Measurements from ENCODE around the gene TMEM120B.

TMEM120B gene

DNA sequence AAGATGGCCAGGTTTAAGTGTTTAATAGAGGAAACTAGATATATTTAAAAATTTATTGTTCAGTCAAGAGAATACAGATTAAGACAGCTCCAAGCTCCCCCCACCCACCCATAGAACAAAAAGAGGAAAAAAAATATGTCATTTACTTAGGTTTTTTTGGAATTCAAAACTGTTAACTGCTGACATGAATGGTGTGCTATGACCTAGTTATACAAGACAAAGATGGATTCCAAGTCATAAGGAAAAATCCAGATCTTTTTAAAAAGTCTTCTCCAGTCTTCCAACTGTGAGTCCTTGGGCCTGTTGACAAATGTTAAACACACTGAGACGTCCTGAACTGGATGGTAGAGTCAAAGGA is 89.9 kb downstream of the TMEM120B start:
- H2AFZ ChIP-seq (ENCODE audit: low read length) = no peak overlapping the region
- peak overlapping the region; percentile 67 for H3K4me3 ChIP-seq (ENCODE audit: low read length)
- peaks cover 68% of the 10 kb centered on the region for H3K79me2 ChIP-seq (ENCODE audit: low read length)
- H3K9me3 ChIP-seq (replicated peaks; ENCODE audit: insufficient read depth, low read length) = no peaks in the 10 kb centered on the region
- H3F3A ChIP-seq (ENCODE audit: insufficient read depth, low read length) = peaks cover 21% of the 10 kb centered on the region
- no peaks in the 10 kb centered on the region for H3K27me3 ChIP-seq (replicated peaks; ENCODE audit: insufficient read depth, low read length)
- H3K4me1 ChIP-seq (ENCODE audit: low read length) = peaks cover 7% of the 10 kb centered on the region; the same call in 1 of the 2 replicates
- peak overlapping the region; percentile 96 for H3K4me2 ChIP-seq (ENCODE audit: low read depth, low read length)
- no peaks in the 10 kb centered on the region for H3K36me3 ChIP-seq (replicated peaks; ENCODE audit: insufficient read depth, low read length)
- H3K9me2 ChIP-seq (replicated peaks; ENCODE audit: insufficient read depth, low read length) = no peaks in the 10 kb centered on the region
- TF ChIP-seq, protein P1, sequence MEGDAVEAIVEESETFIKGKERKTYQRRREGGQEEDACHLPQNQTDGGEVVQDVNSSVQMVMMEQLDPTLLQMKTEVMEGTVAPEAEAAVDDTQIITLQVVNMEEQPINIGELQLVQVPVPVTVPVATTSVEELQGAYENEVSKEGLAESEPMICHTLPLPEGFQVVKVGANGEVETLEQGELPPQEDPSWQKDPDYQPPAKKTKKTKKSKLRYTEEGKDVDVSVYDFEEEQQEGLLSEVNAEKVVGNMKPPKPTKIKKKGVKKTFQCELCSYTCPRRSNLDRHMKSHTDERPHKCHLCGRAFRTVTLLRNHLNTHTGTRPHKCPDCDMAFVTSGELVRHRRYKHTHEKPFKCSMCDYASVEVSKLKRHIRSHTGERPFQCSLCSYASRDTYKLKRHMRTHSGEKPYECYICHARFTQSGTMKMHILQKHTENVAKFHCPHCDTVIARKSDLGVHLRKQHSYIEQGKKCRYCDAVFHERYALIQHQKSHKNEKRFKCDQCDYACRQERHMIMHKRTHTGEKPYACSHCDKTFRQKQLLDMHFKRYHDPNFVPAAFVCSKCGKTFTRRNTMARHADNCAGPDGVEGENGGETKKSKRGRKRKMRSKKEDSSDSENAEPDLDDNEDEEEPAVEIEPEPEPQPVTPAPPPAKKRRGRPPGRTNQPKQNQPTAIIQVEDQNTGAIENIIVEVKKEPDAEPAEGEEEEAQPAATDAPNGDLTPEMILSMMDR (IDR thresholded peaks at IDR 0.05; ENCODE audit: low read length) = no peak
- TF ChIP-seq EZH2 (optimal IDR thresholded peaks at IDR 0.05; ENCODE audit: low read depth, low read length) (no peak), EZH2phosphoT487 (IDR thresholded peaks at IDR 0.05; ENCODE audit: low read length) (no peak)
- no peak for DNase-seq
- peak overlapping the region; percentile 97 for H3K9ac ChIP-seq (ENCODE audit: low read length)
- no peaks in the 10 kb centered on the region for H4K20me1 ChIP-seq (ENCODE audit: insufficient read depth, low read length)
- H3K27ac ChIP-seq (ENCODE audit: low read length) = peak overlapping the region; percentile 99

DNA sequence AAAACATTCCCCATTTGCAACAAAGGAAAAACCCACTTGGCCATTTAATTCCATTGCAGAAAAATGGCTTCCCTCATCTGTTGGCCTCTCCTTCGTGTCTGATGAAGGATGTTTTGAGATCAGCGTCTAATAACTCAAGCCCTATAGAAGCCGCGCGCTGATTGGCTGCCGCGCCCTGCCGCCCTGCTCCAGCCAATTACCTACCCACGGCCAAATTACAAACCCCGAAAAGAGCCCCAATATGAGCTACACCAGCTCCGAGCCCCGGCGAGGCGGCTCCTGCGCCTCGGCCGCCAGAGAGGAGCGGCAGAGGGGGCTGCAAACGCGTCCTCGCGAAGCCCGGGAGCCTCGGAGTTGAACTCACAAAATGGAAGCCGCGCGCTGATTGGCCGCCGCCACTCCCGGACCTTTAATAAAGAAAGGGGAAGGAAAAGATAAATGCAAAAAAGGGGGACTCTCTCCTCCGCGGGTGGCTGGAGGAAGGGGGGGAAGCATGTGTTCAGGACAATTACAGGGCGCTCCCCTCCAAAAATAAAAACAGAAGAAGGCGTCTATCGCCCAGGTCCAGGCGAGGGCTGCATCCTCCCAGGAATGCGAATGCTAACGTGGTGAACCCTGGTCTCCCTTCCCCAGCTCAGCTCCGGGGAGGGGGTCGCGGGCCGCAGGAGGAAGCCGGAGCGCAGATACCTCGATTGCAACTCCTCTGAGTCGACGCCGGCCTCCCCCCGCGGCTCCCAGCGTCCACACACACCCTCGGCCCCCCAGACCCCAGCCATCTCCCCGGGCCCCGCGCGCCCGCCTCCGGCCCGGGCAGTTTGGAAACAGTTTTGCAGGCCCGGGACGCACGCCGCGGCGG is 90.5 kb downstream of the TMEM120B start:
- H3K36me3 ChIP-seq (replicated peaks; ENCODE audit: insufficient read depth, low read length) = no peaks in the 10 kb centered on the region
- no peaks in the 10 kb centered on the region for H3K9me2 ChIP-seq (replicated peaks; ENCODE audit: insufficient read depth, low read length)
- TF ChIP-seq EZH2 (optimal IDR thresholded peaks at IDR 0.05; ENCODE audit: low read depth, low read length) = no peak
- no peak for TF ChIP-seq EZH2phosphoT487 (IDR thresholded peaks at IDR 0.05; ENCODE audit: low read length)
- TF ChIP-seq, protein P1 (IDR thresholded peaks at IDR 0.05; ENCODE audit: low read length) = no peak
- H3K4me1 ChIP-seq (ENCODE audit: low read length) = peaks cover 7% of the 10 kb centered on the region; the same call in 1 of the 2 replicates
- H3K27me3 ChIP-seq (replicated peaks; ENCODE audit: insufficient read depth, low read length) = no peaks in the 10 kb centered on the region
- peaks cover 64% of the 10 kb centered on the region for H3K79me2 ChIP-seq (ENCODE audit: low read length)
- peak overlapping the region; percentile 99 for H3K27ac ChIP-seq (ENCODE audit: low read length)
- H3F3A ChIP-seq (ENCODE audit: insufficient read depth, low read length) = peaks cover 21% of the 10 kb centered on the region
- H3K9me3 ChIP-seq (replicated peaks; ENCODE audit: insufficient read depth, low read length) = no peaks in the 10 kb centered on the region
- no peaks in the 10 kb centered on the region for H4K20me1 ChIP-seq (ENCODE audit: insufficient read depth, low read length)
- peak; percentile 84 for DNase-seq
- H2AFZ ChIP-seq (ENCODE audit: low read length) = no peak overlapping the region
- H3K4me3 ChIP-seq (ENCODE audit: low read length) = peak overlapping the region; percentile 67
- peak overlapping the region; percentile 96 for H3K4me2 ChIP-seq (ENCODE audit: low read depth, low read length)
- peak overlapping the region; percentile 97 for H3K9ac ChIP-seq (ENCODE audit: low read length)

DNA sequence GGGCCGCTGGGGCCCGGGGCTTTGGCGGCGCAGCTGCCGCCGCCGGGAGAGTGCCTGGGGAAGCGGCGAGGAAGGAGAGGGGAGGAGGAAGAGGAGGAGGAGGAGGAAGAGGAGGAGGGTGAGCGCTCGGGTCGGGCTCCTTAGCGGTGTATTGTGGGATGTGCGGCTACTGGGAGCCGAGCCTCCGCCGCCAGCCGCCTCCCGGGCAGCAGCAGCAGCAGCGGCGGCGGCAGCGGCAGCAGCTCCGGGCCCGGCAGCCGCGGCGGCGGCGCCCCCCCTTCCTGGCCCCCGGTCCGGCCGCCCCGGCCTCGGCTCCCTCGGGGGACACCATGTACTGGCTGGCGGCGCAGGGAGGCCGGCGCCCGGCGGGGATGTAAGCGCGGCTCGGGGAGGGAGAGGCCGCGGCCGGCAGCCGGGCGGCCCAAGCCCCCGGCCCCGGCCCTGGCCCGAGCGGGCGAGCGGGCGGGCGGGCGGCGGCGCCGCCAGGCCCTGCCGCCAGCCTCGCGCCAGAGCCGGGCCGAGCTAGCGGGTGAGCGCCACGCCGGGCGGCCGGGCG is 91.4 kb downstream of the TMEM120B start, which contains the start of gene SETD1B:
TSS of gene SETD1B (plus strand) at position 149 of the 556 bp plus-strand sequence. CDS start 729 bp downstream, outside the sequence.
- no peaks in the 10 kb centered on the region for H3K36me3 ChIP-seq (replicated peaks; ENCODE audit: insufficient read depth, low read length)
- no peaks in the 10 kb centered on the region for H3K9me2 ChIP-seq (replicated peaks; ENCODE audit: insufficient read depth, low read length)
- peak within 1 kb of the TSS; percentile 96; the same call in 1 of the 2 replicates for H3K4me2 ChIP-seq (ENCODE audit: low read depth, low read length)
- H3K27ac ChIP-seq (ENCODE audit: low read length) = peak within 1 kb of the TSS; percentile 99
- TF ChIP-seq, protein P1 (IDR thresholded peaks at IDR 0.05; ENCODE audit: low read length) = no peak
- TF ChIP-seq EZH2phosphoT487 (IDR thresholded peaks at IDR 0.05; ENCODE audit: low read length) (no peak), EZH2 (optimal IDR thresholded peaks at IDR 0.05; ENCODE audit: low read depth, low read length) (no peak)
- H3K79me2 ChIP-seq (ENCODE audit: low read length) = peaks cover 60% of the 10 kb centered on the region
- H4K20me1 ChIP-seq (ENCODE audit: insufficient read depth, low read length) = no peaks in the 10 kb centered on the region
- DNase-seq = peak; percentile 40
- H3K4me1 ChIP-seq (ENCODE audit: low read length) = peaks cover under 1% of the 10 kb centered on the region; the same call in 1 of the 2 replicates
- H3K9me3 ChIP-seq (replicated peaks; ENCODE audit: insufficient read depth, low read length) = no peaks in the 10 kb centered on the region
- H2AFZ ChIP-seq (ENCODE audit: low read length) = no peak within 1 kb of the TSS
- H3K27me3 ChIP-seq (replicated peaks; ENCODE audit: insufficient read depth, low read length) = no peaks in the 10 kb centered on the region
- peak within 1 kb of the TSS; percentile 97 for H3K9ac ChIP-seq (ENCODE audit: low read length)
- H3F3A ChIP-seq (ENCODE audit: insufficient read depth, low read length) = peaks cover 21% of the 10 kb centered on the region
- H3K4me3 ChIP-seq (ENCODE audit: low read length) = peak within 1 kb of the TSS; percentile 71
